ENCODE results near the gene MAPKAP1.
A peak's percentile ranks its signal among the peaks of the same experiment; 100 is the strongest.

Gene MAPKAP1

GRCh38 chr9:125431741-125432271 lies 275.2 kb downstream of the MAPKAP1 start:
- no peak for DNase-seq (ENCODE audit: low read depth in 2 of 2)

GRCh38 chr9:125431012-125431305 lies 276.0 kb downstream of the MAPKAP1 start:
- DNase-seq (ENCODE audit: low read depth in 2 of 2), result no peak

GRCh38 chr9:125430161-125431011 lies 276.6 kb downstream of the MAPKAP1 start:
- DNase-seq (ENCODE audit: low read depth in 2 of 2), result no peak

GRCh38 chr9:125429476-125430160 lies 277.4 kb downstream of the MAPKAP1 start:
- DNase-seq (ENCODE audit: low read depth in 2 of 2), result no peak

GRCh38 chr9:125428902-125429467 lies 278.0 kb downstream of the MAPKAP1 start:
- no peak for DNase-seq (ENCODE audit: low read depth in 2 of 2)

GRCh38 chr9:125428060-125428901 lies 278.7 kb downstream of the MAPKAP1 start:
- DNase-seq (ENCODE audit: low read depth in 2 of 2), result peak in 1 of 2 donors; percentile 24

- no peak for DNase-seq (ENCODE audit: low read depth in 2 of 2)
These were observed 279.5 kb downstream of the MAPKAP1 start for GRCh38 chr9:125427556-125427955.

- no peak for DNase-seq (ENCODE audit: low read depth in 2 of 2)
These were observed 280.1 kb downstream of the MAPKAP1 start for GRCh38 chr9:125426926-125427325.

- DNase-seq (ENCODE audit: low read depth in 2 of 2), result no peak
These were observed 281.0 kb downstream of the MAPKAP1 start for GRCh38 chr9:125425901-125426515.

- no peak for DNase-seq (ENCODE audit: low read depth in 2 of 2)
These were observed 281.7 kb downstream of the MAPKAP1 start for GRCh38 chr9:125425170-125425897.

GRCh38 chr9:125423964-125424363 lies 283.0 kb downstream of the MAPKAP1 start:
- no peak for DNase-seq (ENCODE audit: low read depth in 2 of 2)

GRCh38 chr9:125422853-125423252 lies 284.2 kb downstream of the MAPKAP1 start:
- DNase-seq (ENCODE audit: low read depth in 2 of 2), result no peak

GRCh38 chr9:125421591-125422181 lies 285.3 kb downstream of the MAPKAP1 start:
- DNase-seq (ENCODE audit: low read depth in 2 of 2), result no peak

GRCh38 chr9:125421166-125421565 lies 285.8 kb downstream of the MAPKAP1 start:
- no peak for DNase-seq (ENCODE audit: low read depth in 2 of 2)

- DNase-seq (ENCODE audit: low read depth in 2 of 2), result no peak
These were observed 288.6 kb downstream of the MAPKAP1 start for GRCh38 chr9:125418404-125418803.

- no peak for DNase-seq (ENCODE audit: low read depth in 2 of 2)
These were observed 290.5 kb downstream of the MAPKAP1 start for GRCh38 chr9:125416517-125416916.

- DNase-seq (ENCODE audit: low read depth in 2 of 2), result no peak
These were observed 291.2 kb downstream of the MAPKAP1 start for GRCh38 chr9:125415583-125416460.

- DNase-seq (ENCODE audit: low read depth in 2 of 2), result no peak
These were observed 293.4 kb downstream of the MAPKAP1 start for GRCh38 chr9:125413579-125413978.

- DNase-seq (ENCODE audit: low read depth in 2 of 2), result no peak
These were observed 294.8 kb downstream of the MAPKAP1 start for GRCh38 chr9:125412166-125412565.

All from stimulated activated CD4-positive, alpha-beta T cell treated with anti-CD3 and anti-CD28 coated beads, Interleukin-1b, Interleukin-23, amount 100 ng/mL, for 4 hours (primary cell).